SK-N-SH (cell line): ENCODE measurements around the gene HMGCS1. TPM values are rescaled to one million over a fixed set of nuclear protein-coding genes. Genes with fewer than 3 reads are reported as not detected.

ENCODE experiments used
- CTCF ChIA-PET: fragments of 300-600, 350-600 bp; formaldehyde crosslinking; extraction: SDS; loops from one replicate; lab custom pipeline; 2021; lab: Yijun Ruan, JAX
- POLR2A ChIA-PET: fragments of 350-600 bp; sonication (Branson Sonifier 250); formaldehyde crosslinking; extraction: SDS; loops from one replicate; lab custom pipeline; 2020; ENCODE audit warnings: antibody characterized with exemption, inconsistent platforms; lab: Yijun Ruan, JAX
- DNase-seq: peaks from one replicate; pipeline ENCODE4 v3.0.0; 2012
- H2AFZ ChIP-seq: fragments of 200-600 bp; sonication (generic); 2 replicates; pipeline ENCODE4 v1.8.1; 2016; ENCODE audit warnings: antibody characterized with exemption, mild to moderate bottlenecking, low read depth
- H3F3A ChIP-seq: fragments of 200-600 bp; sonication (generic); replicated peaks from 2 replicates; pipeline ENCODE3; 2016; ENCODE audit warnings: antibody characterized with exemption, mild to moderate bottlenecking; ENCODE audit not compliant: insufficient read depth
- H3K27ac ChIP-seq, 2 experiments: fragments of 200-500 bp in 1 of 2; fragments of 200-600 bp in 1 of 2; sonication (Bioruptor generic) in 1 of 2; sonication (generic), shearing (Covaris generic) in 1 of 2; 2 replicates each; pipeline versions ENCODE4 v1.5.1 to v1.6.1; 2014 to 2016; ENCODE audit warnings: low read depth in 2 of 2, inconsistent platforms in 1 of 2, low read length in 1 of 2, mild to moderate bottlenecking in 1 of 2, mixed read lengths in 1 of 2
- H3K27me3 ChIP-seq: fragments of 200-600 bp; sonication (generic), shearing (Covaris generic); 2 replicates; pipeline ENCODE4 v1.6.1; 2016; ENCODE audit warnings: mixed run types; ENCODE audit not compliant: insufficient read depth
- H3K36me3 ChIP-seq, 2 experiments: fragments of 200-500 bp in 1 of 2; fragments of 200-600 bp in 1 of 2; sonication (Bioruptor generic) in 1 of 2; sonication (generic) in 1 of 2; replicated peaks in 1 of 2; 2 replicates each; pipeline versions ENCODE3 to v1.5.1; 2014 to 2016; ENCODE audit warnings: low read length in 1 of 2, mild to moderate bottlenecking in 1 of 2; ENCODE audit not compliant: insufficient read depth in 2 of 2, control insufficient read depth in 1 of 2
- H3K4me1 ChIP-seq, 2 experiments: fragments of 200-500 bp in 1 of 2; fragments of 200-600 bp in 1 of 2; sonication (Bioruptor generic) in 1 of 2; sonication (generic), shearing (Covaris generic) in 1 of 2; 2 replicates each; pipeline versions ENCODE4 v1.5.1 to v1.6.1; 2014 to 2016; ENCODE audit warnings: low read depth in 1 of 2, low read length in 1 of 2, mixed run types in 1 of 2; ENCODE audit not compliant: insufficient read depth in 2 of 2, control insufficient read depth in 1 of 2
- H3K4me2 ChIP-seq: fragments of 200-600 bp; sonication (generic), shearing (Covaris generic); 2 replicates; pipeline ENCODE4 v1.6.1; 2017; ENCODE audit warnings: mixed run types
- H3K4me3 ChIP-seq, 2 experiments: fragments of 200-500 bp in 1 of 2; fragments of 200-600 bp in 1 of 2; sonication (Bioruptor generic) in 1 of 2; sonication (generic), shearing (Covaris generic) in 1 of 2; 2 replicates each; pipeline versions ENCODE4 v1.5.1 to v1.8.1; 2014 to 2016; ENCODE audit warnings: low read depth in 2 of 2, inconsistent platforms in 1 of 2, low read length in 1 of 2, mild to moderate bottlenecking in 1 of 2, mixed read lengths in 1 of 2, moderate library complexity in 1 of 2
- H3K79me2 ChIP-seq: fragments of 200-600 bp; sonication (generic); 2 replicates; pipeline ENCODE4 v1.8.1; 2017; ENCODE audit warnings: mild to moderate bottlenecking; ENCODE audit not compliant: insufficient read depth
- H3K9ac ChIP-seq: fragments of 200-600 bp; sonication (generic); 2 replicates; pipeline ENCODE4 v1.6.1; 2017; ENCODE audit warnings: mixed run types
- H3K9me2 ChIP-seq: fragments of 200-600 bp; sonication (generic); 2 replicates; pipeline ENCODE4 v1.6.1; 2017; ENCODE audit warnings: mixed run types
- H3K9me3 ChIP-seq: fragments of 200-600 bp; sonication (generic); 2 replicates; pipeline ENCODE4 v1.6.1; 2017; ENCODE audit warnings: mixed run types, mild to moderate bottlenecking, moderate library complexity
- H4K20me1 ChIP-seq: fragments of 200-600 bp; sonication (generic); 2 replicates; pipeline ENCODE4 v1.6.1; 2017; ENCODE audit warnings: mild to moderate bottlenecking, mixed run types; ENCODE audit not compliant: insufficient read depth
- EZH2phosphoT487 ChIP-seq: fragments of 200-600 bp; sonication (generic); IDR thresholded peaks from 2 replicates; pipeline ENCODE4 v1.6.1; 2017; ENCODE audit warnings: low read depth, mixed run types, mild to moderate bottlenecking, antibody characterized with exemption, moderate library complexity, borderline replicate concordance
- FOXJ3 ChIP-seq: sonication (generic); formaldehyde crosslinking; IDR thresholded peaks from 2 replicates; pipeline ENCODE4 v1.5.1; 2020; ENCODE audit warnings: mild to moderate bottlenecking, missing genetic modification reagents
- RCOR1 ChIP-seq: fragments of 150-350 bp; IDR thresholded peaks from 2 replicates; pipeline ENCODE4 v1.6.1; 2017; ENCODE audit warnings: antibody characterized with exemption, low read length
- SIN3A ChIP-seq: IDR thresholded peaks from 2 replicates; pipeline ENCODE4 v1.6.1; 2012; ENCODE audit warnings: low read depth, mild to moderate bottlenecking, low read length, moderate library complexity, borderline replicate concordance
- TCF12 ChIP-seq: IDR thresholded peaks from 2 replicates; pipeline ENCODE4 v1.4.0; 2012
- WGBS: methylation state at CpG from one replicate; pipeline ENCODE4 v1.1.6; 2017; ENCODE audit warnings: low lambda C conversion rate; 5-methylcytosine and 5-hydroxymethylcytosine counted together
- polyA plus RNA-seq, 3 experiments: library from polyadenylated mRNA; depleted of rRNA; stranded (reverse); fragments of >200 nt; gene quantifications; 2 replicates each; pipeline ENCODE4 v1.2.3, GENCODE V29; 2012
- TF ChIP-seq, protein P1 (sequence below): IDR thresholded peaks from 2 replicates; pipeline ENCODE4 v1.6.1; 2012; ENCODE audit warnings: mild to moderate bottlenecking, low read depth, low read length, moderate library complexity
- TF ChIP-seq, protein P2 (sequence below): fragments of 150-350 bp; IDR thresholded peaks from 2 replicates; pipeline ENCODE4 v1.6.1; 2017; ENCODE audit warnings: antibody characterized with exemption, low read length, low read depth, borderline replicate concordance
- TF ChIP-seq, protein P3 (sequence below): IDR thresholded peaks from 2 replicates; pipeline ENCODE4 v1.4.0; 2012; ENCODE audit warnings: low read depth

HMGCS1 gene
- polyA plus RNA-seq, 1 of the 3 experiments (the other 2 are of a cell fraction), result 8.2 TPM

DNA sequence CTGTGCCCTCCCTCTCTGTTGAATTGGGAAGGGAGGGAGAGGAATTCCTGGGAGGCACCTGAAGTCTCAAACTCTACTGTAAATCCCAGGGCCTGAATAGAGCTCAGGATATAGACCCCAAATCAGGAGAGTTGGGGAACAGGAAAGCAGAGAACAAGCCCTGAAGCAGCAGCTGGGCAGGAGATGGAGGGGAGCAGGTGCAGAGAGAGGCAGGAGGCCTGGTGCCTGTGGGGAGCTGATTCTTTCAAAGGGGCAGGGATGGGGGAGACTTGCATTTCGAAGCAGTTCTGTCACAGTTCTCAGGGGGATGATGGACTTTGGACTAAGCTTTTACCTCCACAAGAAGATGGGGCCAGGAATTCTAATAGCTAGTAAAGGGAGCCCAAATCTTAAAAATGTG lies 71.0 kb downstream of the HMGCS1 start:
- Histone ChIP-seq H2AFZ (no peak overlapping the region), H3K9me3 (no peaks in the 10 kb centered on the region), H3K27me3 (no peaks in the 10 kb centered on the region; the same call in 1 of the 2 replicates), H3K9ac (no peak overlapping the region), H3K36me3 (no peaks in the 10 kb centered on the region), H3K4me3 (no peak overlapping the region), H3K9me2 (no peaks in the 10 kb centered on the region), H4K20me1 (no peaks in the 10 kb centered on the region), H3K4me2 (no peak overlapping the region), H3K4me1 (no peaks in the 10 kb centered on the region), H3F3A (no peaks in the 10 kb centered on the region), H3K79me2 (no peaks in the 10 kb centered on the region), H3K27ac (no peak overlapping the region)
- CTCF ChIA-PET, result interaction anchor here (0.6 kb wide), 1 partner anchor 155 kb away, joined by 3 read pairs; no protein-coding TSS in a partner anchor
- TF ChIP-seq, protein P1, sequence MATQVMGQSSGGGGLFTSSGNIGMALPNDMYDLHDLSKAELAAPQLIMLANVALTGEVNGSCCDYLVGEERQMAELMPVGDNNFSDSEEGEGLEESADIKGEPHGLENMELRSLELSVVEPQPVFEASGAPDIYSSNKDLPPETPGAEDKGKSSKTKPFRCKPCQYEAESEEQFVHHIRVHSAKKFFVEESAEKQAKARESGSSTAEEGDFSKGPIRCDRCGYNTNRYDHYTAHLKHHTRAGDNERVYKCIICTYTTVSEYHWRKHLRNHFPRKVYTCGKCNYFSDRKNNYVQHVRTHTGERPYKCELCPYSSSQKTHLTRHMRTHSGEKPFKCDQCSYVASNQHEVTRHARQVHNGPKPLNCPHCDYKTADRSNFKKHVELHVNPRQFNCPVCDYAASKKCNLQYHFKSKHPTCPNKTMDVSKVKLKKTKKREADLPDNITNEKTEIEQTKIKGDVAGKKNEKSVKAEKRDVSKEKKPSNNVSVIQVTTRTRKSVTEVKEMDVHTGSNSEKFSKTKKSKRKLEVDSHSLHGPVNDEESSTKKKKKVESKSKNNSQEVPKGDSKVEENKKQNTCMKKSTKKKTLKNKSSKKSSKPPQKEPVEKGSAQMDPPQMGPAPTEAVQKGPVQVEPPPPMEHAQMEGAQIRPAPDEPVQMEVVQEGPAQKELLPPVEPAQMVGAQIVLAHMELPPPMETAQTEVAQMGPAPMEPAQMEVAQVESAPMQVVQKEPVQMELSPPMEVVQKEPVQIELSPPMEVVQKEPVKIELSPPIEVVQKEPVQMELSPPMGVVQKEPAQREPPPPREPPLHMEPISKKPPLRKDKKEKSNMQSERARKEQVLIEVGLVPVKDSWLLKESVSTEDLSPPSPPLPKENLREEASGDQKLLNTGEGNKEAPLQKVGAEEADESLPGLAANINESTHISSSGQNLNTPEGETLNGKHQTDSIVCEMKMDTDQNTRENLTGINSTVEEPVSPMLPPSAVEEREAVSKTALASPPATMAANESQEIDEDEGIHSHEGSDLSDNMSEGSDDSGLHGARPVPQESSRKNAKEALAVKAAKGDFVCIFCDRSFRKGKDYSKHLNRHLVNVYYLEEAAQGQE, result no peak
- TF ChIP-seq, protein P2, sequence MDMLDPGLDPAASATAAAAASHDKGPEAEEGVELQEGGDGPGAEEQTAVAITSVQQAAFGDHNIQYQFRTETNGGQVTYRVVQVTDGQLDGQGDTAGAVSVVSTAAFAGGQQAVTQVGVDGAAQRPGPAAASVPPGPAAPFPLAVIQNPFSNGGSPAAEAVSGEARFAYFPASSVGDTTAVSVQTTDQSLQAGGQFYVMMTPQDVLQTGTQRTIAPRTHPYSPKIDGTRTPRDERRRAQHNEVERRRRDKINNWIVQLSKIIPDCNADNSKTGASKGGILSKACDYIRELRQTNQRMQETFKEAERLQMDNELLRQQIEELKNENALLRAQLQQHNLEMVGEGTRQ, result no peak
- TF ChIP-seq SIN3A (no peak), FOXJ3 (no peak), EZH2phosphoT487 (no peak), RCOR1 (no peak), TCF12 (no peak)
- TF ChIP-seq, protein P3, sequence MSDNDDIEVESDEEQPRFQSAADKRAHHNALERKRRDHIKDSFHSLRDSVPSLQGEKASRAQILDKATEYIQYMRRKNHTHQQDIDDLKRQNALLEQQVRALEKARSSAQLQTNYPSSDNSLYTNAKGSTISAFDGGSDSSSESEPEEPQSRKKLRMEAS, result no peak
- WGBS, result 0% methylated on average over 1 of the region's 1 CpG
- POLR2A ChIA-PET, result no interaction called here
- DNase-seq, result no peak

Other genes with a start within 250 kb of the HMGCS1 start
- gene ZNF131, start 192.5 kb downstream of the HMGCS1 start, polyA plus RNA-seq (2012; rRNA removed), result 17.2 and 22.9 TPM in 2 replicates
- 0.16 and 0.23 TPM in 2 replicates for gene NIM1K, start 121.2 kb downstream of the HMGCS1 start, polyA plus RNA-seq (2012; rRNA removed)
- not detected in 2 replicates for gene CCL28, start 99.0 kb upstream of the HMGCS1 start, polyA plus RNA-seq (2012; rRNA removed)
- gene TMEM267, start 170.5 kb upstream of the HMGCS1 start, polyA plus RNA-seq (2012; rRNA removed), result 5.7 and 6.9 TPM in 2 replicates
- 2.9 and 3.5 TPM in 2 replicates for gene C5orf34, start 201.7 kb upstream of the HMGCS1 start, polyA plus RNA-seq (2012; rRNA removed)
- gene PAIP1, start 243.7 kb upstream of the HMGCS1 start, polyA plus RNA-seq (2012; rRNA removed), result 70.0 and 98.5 TPM in 2 replicates